NOMO-1 treated with dmso at 0.1 percent for 144 hours (cell line): Measurements from ENCODE around the gene MTA3.
"Not testable (repeated sequence)": the region's sequence is repeated elsewhere in the genome, so short reads cannot be mapped to it uniquely, and the experiment has no call there.

ENCODE experiments used
- DNase-seq: peaks from one replicate; lab custom pipeline; 2025; ENCODE audit not compliant: unreplicated experiment; lab: John Stamatoyannopoulos, UW

Gene MTA3

GRCh38 chr2:42725657-42726056, 157.2 kb downstream of the MTA3 start:
- peak; percentile 17 for DNase-seq

DNA sequence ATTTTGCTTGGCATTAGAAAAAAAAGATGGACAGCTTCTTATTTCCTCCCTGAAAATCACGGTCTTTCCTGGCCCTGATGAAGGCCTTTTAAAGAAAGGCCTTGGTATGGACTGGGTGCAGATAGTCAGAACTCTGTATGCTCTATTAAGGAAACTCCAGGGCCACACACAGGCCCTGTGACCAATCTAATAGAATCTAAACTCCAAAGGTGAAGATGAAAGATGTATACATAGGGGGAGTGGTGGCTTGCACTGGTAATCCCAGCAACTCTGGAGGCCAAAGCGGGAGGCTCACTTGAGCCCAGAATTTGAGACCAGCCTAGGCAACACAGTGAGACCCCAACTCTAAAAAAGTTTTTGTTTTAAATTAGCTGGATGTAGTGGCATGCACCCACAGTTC, 158.2 kb downstream of the MTA3 start:
- no peak for DNase-seq

DNA sequence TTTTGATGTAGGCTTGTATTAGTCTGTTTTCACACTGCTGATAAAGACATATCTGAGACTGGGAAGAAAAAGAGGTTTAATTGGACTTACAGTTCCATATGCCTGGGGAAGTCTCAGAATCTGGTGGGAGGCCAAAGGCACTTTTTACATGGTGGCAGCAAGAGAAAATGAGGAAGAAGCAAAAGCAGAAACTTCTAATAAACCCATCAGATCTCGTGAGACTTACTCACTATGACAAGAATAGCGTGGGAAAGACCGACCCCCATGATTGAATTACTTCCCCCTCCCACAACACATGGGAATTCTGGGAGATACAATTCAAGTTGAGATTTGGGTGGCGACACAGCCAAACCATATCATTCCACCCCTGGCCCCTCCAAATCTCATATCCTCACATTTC, 162.9 kb downstream of the MTA3 start:
- not testable (repeated sequence) for DNase-seq

DNA sequence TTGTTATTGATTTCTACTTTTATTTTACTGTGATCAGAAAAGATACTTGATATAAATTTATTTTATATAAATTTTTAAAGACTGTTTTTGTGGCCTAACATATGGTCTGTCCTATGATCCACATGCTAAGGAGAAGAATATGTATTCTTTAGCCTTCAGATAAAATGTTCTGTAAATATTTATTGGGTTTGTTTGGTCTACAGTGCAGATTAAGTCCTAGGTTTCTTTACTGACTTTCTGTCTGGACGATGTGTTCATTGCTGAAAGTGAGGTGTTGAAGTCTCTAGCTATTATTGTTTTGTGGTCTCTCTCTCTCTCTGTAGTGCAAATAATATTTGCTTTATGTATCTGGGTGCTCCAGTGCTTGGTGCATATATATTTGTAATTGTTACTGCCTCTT, 165.4 kb downstream of the MTA3 start:
- no peak for DNase-seq

DNA sequence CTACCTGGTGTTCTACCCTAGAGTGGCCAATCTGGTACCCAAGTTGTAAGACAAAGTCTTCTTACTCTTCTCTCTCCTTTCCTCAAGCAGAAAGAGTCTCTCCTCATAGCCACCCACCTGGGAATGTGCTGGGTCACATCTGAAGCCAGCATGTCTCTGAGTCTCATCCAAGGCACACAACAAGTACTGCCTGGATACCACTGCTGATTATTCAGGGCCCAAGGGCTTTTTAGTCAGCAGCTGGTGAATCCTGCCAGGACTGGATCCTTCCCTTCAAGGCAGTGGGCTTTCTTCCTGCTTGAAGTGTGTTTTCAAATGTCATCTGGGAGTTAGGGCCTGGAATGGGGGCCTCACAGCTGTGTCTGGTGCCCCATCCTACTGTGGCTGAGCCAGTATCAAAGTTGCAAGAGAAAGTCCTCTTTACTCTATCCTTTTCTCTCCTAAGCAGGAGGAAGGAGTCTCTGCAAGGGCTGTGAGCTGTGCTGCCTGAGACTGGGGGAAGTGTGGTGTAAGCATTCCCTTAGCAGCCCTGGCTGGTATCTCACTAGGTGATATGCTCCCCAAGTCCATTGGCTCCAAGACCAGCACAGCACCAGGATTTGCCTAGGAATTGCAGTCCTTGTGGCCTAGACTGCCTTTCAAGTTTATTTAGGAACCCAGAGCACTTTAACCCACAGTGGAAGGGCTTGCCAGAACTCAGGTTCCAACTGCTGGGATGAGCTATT, 168.3 kb downstream of the MTA3 start:
- DNase-seq: no peak

GRCh38 chr2:42741140-42741539, 172.7 kb downstream of the MTA3 start:
- no peak for DNase-seq

GRCh38 chr2:42742740-42743658, 174.6 kb downstream of the MTA3 start:
- DNase-seq: no peak

- no peak for DNase-seq
Observed at GRCh38 chr2:42743659-42743990, 175.2 kb downstream of the MTA3 start.

DNA sequence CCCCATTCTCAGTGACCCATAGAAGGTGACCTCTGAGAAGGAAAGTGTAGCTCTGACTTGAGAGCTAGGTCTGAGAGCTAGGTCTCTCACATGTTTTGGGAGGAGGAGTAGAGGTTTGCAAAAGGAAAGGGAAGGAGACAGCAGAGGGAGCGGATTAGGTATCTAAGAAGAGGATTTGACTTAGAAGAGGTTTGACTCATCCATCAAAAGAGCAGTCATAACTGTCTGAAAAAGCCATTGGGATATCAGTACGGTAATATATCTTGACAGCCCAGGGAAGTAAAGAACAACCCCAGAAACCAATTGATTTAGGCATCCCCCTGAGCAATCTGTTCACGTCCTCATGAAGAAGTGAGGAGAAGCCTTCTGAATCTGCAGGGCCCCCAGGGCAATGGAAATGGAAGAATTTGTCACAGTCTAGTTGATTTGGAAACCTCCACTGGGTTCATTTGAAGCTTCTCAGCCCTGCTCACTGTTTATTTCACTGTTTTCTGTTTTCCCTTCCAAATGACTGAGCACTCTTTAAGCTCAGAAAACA, 176.2 kb downstream of the MTA3 start:
- no peak for DNase-seq

DNA sequence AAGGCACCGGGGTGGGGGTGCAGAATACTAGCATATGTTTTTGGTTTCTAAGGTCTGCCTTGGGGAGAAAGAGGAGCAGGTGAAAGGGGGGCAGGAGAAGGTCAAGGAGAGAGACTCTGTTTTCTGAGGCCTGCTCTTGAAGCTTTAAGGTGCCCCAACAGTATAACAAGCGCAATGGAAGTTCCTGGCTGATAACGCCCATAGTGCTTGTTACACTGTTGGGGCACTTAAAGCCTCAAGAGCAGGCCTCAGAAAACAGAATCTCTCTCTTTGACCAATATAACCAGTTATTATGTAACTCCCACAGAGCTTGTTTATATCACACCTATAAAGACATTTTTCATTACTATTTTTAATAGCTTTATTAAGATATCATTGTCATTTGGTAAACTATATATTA, 179.0 kb downstream of the MTA3 start:
- no peak for DNase-seq

DNA sequence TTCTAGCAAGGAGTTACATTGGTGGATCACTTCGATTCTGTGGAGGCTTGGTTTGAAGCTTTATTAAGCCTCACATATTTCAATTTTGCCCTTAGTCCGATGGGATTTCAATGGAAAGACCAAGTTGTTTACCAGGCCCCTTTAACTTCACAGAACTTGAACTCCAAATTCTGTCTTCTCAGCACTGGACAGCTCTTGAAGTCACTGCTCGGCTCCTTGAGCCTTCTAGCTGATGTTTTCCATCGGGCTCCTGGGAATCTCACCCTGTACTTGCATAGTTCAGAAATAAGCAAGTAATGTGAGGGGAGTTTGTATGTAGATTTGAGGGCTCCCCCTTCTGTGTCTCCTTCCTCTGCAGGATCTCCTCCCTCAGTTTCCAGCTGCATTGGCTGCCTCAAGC, 180.4 kb downstream of the MTA3 start:
- DNase-seq: no peak

- peak; percentile 91 for DNase-seq
Observed at GRCh38 chr2:42752314-42752713, 183.9 kb downstream of the MTA3 start.

- DNase-seq: peak; percentile 22
Observed at GRCh38 chr2:42752816-42753813, 184.7 kb downstream of the MTA3 start.

DNA sequence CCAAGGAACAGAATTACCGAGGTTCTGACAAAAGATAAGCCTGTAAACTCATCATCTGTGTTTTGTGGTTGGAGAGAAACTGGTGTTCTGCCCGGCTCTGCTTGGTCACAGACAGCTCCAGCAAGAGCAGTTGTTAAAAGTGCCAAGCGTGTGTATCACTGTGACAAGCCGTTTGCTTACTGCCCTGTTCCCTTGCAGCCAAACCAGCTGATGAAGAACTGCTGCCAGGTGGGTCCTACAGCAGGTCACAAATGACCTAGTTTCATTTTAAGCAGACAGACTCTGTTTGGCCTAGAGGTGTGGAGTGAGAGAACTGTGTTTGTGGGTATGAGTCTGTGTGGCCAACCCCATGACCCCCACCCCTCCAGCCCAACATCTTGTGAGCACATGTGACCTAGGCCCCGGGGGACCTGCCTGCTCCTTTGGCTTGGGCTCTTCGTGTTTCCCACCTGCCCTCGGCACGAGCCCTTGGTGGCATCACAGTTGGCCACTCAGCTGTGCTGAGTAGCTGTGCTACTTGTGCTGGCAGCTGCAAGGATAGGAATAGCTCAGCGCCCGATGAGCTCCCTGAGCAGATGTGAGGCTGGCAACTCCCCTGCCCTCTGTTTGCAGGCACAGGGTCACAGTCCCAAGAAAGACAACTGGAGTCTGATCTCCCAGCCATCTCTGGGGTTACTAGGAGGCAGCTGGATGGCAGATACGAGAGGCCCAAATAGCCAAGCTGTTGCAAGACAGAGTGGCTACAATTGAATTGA, 185.8 kb downstream of the MTA3 start:
- no peak for DNase-seq

DNA sequence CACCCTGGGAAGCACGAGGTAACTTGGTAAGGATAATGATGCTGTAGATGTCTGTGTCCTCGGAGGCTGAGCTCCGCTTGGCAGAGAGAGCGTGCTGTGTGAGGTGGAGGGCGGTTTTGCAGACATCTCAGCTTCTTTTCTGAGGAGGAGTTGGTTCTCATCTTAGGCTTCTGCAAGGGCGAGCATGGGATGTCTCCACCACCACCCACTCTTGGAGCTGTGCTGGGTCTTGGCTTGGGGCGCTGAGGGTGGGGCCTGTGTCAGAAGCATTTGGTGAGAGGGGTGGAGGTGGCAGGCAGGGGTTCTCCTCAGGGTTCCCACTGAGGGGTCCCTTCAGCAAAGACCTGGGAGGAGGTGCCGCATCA, 186.3 kb downstream of the MTA3 start:
- no peak for DNase-seq

DNA sequence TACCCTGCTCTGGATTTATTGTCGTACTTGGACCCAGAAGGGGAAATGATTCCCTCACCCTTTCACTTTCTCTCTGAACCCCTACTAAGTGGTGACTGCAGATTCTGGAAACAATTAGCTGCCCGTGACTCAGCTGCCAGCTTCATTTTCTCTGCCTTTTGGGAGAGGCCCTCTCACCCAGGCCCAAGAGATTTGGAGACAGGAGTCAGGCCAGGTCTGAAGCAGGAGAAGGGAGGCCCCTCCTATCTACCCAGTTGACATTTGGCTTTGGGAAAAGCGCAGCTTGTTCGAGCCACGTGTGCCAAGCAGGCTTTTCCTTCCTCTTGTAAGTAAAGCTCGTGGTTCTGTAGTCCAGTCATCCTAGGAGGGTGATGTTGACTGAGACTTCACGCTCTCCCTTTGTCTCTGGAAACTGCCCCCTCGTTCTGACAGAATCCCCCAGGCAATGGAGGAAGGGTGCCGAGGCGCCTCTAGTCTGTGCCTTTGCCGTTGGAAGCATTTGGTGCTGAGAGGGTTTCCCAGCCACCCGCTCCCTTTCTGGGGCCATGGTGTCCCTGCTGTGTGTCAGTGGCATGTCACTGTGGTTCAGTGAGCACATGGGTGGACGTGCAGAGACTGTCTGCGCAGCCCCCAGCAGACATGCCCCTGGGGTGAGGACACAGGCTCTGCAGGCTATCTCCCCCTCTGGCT, 186.9 kb downstream of the MTA3 start:
- peak; percentile 66 for DNase-seq

GRCh38 chr2:42756150-42756775, 187.8 kb downstream of the MTA3 start:
- DNase-seq: no peak

GRCh38 chr2:42756966-42757513, 188.6 kb downstream of the MTA3 start:
- no peak for DNase-seq
